ENCODE measurements around the gene COX17.

COX17 gene

DNA sequence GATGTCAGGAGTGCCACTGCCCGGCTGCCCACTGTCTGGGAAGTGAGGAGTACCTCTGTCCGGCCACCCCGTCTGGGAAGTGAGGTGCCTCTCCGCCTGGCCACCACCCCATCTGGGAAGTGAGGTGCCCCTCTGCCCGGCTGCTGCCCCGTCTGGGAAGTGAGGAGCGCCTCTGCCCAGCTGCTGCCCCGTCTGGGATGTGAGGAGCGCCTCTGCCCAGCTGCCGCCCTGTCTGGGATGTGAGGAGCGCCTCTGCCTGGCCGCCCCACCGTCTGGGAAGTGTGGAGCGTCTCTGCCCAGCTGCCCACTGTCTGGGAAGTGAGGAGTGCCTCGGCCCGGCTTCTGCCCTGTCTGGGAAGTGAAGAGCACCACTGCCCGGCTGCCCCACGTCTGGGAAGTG lies 3.3 kb downstream of the COX17 start:
- DNase-seq (ENCODE audit: low spot score), result no peak

DNA sequence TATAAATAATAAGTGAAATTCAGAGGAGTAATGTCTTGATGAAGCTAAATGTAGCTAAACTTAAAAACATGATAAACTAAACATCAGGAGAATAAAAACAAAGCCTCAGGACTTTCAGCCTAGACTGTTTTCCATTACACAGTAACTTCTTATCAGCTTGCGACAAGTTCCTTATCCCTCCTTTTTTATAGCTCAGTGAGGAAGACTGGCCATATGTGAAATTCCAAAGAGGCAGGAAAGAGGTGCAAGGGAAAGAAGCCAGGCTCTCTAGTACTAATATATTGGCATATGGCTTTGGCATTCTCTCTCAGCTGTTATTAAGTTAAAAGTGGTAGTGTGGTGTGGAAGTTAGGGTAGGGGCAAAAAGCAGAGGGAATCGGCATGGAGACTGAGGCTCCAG lies 4.4 kb downstream of the COX17 start:
- DNase-seq (ENCODE audit: low spot score), result no peak

DNA sequence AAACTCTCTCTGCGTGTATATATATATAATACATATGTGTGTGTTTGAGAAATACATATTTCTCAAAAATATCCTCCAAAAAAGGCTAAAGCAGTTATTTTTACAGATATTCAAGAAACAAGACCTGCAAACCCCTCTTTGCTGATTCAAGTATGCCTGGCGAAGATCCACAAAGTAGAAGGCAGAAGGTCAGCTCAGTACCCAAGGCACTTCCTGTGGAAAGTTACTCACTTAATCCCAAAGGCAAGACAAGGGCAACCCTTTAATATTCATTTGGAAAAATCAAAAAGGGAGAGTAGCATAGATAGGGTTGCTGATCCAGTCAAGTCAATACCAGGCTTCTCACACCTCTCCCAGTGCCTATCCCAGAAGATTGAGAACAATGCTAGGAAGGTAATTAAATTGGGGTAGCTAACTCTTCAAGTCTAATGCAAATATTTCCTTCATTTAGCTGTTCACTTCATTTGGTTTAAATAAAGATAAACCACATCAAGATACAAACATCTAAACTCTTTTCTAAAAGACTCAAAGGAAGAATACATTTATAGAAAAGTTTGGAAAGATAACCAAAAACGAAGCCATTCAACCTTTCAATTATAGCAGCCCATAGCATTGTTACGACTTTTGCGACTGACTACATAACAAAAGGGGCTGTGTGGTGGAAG lies 7.2 kb downstream of the COX17 start:
- DNase-seq (ENCODE audit: low spot score), result no peak

DNA sequence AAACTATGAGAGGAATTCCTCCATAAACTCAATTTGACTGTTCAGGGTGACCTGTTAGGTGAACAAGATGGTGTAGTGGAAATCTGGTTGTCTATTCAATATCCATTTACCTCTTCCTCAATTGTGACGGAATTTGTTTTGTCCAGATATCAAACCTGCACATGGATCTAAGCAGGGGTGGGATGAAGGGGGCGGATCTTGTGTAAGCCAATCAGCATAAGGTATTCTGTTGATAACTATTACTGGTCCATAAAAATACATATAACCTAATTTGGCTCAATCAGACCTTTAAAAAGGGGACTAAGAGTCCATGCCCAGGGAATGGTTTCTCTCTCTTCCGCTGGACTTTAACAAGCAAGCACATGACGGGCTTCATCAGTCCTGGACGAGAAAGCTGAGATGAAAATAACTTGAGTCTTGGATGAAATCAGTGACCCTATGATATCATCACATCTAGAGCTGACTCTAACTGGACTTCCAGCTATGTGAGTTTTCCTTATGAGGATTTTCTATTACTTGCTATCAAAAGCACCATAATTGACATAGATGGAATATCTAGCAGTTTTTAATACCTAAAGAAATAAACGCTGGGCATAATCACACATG lies 11.1 kb downstream of the COX17 start:
- no peak for DNase-seq (ENCODE audit: low spot score)

DNA sequence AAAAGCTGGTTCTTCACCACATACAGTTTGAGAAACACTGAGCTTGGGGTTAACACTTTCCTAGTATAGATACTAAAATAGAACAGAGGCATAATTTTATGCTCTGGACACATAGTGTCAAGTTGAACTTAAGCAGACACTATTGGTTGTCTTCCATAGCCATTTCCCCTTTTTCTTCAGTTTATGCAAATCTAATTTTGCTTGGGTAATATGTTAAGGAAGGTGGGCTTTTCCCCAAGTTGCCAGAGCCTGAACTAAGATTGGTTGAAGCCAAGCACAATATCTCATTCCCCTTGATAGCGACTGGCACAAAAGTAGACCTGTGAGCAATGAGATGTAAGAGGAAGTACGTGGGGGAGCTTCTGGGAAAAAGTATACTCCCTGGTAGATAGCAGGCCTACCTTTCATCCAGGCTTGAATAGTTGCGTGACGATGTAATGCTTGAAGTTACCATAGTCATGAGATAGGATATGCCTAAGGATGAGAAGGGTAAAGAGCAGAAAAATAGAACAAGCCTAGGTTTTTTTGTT lies 12.3 kb downstream of the COX17 start:
- DNase-seq (ENCODE audit: low spot score), result no peak

DNA sequence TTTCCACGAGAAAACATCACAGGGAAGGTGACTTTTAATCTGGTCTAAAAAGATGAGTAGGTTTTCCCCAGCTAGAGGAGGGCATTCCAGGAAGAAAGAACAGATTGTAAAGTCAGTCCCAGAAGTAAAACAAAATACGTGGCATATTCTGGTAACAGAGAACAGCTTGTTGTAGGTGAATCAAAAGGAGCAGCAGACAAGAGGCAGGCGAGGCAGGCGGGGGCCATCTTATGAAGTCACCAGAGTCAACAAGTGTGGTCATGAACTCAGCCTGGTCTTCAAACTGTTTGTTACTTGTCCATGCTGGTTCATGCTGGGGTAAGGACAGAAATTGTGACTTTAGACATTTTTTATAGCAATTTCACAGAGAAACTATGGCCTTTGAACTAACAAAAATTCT lies 12.8 kb downstream of the COX17 start:
- no peak for DNase-seq (ENCODE audit: low spot score)

DNA sequence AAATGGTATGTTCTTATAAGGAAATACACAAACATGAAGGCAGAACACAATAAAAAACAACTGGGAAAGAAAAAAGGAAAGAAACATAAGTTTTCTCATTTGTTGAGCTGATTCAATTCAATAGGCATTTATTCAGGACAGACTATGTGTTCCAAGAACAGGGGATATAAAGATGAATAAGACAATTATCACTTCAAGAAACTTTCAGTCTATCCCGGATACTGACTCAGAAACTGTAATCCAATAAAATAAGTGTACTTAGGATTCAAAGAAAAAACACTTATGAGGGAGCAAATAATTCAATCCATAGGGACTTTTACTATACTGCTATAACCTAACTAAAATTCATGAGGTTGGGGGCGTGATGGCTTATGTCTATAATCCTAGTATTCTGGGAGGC lies 13.3 kb downstream of the COX17 start:
- DNase-seq (ENCODE audit: low spot score), result no peak

DNA sequence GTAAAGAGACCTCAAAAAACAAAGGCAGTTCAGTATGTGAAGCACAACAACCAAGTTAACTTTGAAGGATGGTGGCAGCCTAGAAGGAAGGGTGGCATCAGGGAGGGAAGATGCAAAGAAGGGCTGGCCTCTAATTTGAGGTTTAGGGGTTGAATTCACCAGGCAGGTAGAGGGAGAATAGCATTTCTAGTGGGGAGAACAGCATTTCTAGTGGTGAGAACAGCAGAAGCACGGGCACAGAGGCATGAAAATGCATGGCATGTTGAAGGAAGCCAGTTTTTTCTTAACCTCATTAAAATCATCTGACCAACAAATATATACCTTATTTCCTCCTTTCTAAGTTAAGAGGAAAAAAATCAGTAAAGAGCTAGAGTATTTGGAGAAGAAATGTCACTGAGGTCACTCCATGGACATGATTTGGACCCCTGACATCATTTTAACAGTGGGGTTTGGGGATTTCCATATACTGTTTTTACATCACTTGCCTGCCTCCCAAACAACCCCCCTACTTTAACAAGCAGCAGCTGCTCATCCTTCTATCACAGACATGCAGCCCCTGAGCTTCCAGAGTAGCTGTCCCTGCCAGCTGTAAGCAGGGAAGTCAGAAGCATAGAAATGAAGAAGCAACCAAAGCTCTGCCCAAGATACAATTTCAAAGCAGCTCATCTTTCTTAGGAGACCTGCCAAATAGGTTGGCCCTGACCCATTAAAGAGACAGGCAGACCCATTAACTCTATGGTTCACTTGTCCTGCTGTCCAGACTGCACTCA lies 14.4 kb downstream of the COX17 start:
- no peak for DNase-seq (ENCODE audit: low spot score)

DNA sequence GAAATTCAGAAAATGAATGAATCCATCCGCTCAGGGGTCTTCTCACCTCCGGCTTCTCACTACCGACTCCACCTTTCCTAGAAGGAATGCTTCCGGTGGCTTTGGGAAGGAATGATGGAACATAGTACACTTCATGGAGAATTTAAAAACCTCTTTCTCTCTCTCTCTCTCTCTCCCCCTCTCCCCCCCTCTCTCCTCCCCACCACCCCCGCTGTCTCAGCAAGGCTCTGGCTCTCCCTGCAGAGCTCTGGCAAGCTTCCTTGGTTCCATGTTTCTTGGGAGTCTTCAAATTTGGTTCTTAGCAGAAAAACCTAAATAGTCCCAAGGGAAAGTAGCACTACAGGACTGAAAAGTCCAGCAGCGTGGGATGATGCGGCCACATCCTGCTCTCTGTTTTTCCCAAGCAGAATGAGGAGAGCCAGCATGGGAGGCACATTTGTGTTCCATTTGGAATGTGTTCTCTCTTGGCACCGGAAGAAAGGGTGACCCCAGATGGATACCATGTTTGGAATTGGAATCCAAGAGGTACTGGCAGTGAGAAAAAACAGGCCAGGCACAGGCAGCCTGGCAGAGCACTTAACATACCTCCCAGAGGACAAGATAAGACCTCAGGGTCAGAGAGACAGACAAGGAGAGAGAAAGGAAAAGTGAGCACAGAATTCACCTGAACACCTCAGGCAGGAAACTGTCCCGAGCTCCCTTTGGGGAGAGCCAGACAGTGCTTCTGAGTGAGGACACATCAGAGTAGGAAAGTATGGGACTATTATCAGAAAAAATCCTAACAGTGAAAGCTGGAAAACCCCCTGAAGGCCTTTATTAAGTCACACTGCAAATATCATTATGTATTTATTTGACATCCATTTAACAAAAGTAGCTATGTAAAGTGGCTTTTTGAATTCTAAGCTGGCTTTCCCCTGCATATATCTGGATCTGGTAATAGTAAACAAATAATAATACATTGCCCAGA lies 16.4 kb downstream of the COX17 start, which contains the start of gene POPDC2:
POPDC2 (minus strand) TSS at position 116 of the 967 bp plus-strand sequence. CDS start 166 bp downstream, outside the sequence.
- no peak for DNase-seq (ENCODE audit: low spot score)

DNA sequence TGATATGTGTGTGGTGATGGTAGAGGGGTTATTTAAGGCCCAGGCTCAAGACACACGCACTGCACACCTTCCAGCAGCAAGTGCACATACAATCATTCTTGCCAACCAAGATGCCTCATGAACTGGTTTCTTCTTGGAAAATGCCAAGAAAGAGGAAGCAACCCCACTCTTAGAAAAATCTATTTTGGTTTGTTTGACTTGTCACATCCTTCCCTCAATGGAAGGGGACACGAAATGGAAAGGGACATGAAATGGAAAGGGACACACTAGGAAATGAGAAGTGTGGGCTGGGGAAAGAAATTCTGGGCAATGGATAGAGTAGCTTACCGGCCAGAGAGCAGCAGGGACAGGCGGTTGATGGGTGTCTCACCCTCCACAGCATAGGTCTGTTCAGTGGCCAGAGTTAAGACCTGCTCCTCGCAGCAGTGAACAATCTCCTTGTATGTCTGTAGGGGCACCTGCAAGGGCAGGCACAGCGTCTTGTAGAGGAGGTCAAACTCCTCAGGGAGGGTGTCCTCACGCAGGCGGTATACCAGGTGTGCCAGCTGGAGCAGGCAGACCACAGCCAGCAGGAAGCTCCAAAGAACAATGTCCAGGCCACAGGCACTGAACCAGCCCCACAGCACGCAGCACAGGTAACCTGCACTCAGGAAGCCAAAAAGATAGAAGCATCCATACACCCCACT lies 17.5 kb downstream of the COX17 start:
- no peak for DNase-seq (ENCODE audit: low spot score)

DNA sequence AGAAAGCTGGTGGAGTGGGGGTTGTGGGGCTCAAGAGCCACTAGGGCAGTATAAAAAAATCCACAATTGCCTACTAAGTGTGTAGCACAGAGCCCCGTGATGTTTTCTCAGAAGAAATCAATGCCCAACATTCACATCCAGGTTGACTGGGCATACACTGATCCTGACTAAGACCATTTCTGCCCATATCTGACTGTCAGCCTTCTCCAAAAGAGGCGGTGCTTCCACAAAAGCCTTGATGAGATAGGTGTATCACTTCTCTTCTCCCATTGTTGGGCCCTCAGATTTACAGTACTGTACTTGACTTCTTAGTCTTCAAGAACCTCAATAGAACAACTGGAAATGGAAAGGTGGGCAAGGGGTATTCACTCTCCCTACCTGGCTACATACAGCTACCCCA lies 18.2 kb downstream of the COX17 start:
- no peak for DNase-seq (ENCODE audit: low spot score)

DNA sequence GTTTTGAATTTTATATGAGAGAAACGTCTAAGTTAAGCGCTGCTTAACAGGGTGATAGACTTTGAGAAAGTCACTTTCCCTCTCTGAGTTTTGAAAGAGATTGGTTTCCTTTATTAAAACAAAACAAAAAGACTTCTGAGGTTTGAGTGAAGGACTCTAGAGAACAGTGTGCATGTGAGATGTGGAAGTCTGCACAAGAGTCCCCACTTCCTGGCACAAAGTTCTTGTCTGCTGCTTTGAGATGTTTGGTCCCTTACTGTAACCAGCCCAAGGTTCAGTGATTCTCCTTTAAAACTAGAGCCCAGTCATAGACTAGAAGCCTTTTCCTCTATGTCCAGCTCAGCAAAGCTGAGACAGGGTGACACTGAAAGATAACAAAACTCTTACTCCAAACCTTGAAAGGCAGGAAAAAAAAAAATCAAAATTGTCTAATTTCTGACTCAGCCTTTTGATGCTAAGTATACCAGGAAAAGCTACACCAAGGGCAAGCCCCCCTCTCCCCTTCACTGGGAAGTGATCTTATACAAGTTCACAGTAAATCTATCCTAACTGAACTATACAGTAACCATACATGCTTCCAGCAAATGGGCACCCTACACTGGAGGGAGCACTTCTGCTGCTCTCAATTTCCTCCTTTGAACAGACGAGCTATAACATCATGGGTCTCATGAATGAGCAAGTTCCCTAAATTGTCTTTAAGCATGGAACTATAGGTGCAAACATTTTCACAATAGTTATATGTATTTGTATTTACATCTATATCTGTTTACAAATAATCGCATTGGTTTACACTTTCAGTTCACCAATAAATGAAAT lies 19.1 kb downstream of the COX17 start:
- no peak for DNase-seq (ENCODE audit: low spot score)

DNA sequence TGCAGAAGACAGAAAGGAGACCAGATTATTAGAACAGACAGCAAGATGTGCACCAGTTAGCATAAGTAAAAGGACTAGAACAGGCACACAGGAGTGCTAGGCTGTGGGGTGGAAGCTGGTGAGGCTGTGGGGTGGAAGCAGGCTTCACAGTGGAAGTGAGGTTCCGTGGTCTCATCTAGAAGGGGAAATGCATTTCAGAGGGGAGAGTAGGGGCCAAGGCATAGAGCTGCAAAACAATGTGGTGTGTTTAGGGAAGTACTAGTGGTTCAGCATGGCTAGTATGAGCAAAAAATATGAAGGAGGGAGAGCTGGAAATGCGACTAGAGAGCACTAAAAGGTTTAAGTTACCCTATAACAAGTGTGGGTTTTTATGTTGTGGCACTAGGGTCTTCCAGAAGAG lies 23.3 kb downstream of the COX17 start:
- DNase-seq (ENCODE audit: low spot score), result no peak

DNA sequence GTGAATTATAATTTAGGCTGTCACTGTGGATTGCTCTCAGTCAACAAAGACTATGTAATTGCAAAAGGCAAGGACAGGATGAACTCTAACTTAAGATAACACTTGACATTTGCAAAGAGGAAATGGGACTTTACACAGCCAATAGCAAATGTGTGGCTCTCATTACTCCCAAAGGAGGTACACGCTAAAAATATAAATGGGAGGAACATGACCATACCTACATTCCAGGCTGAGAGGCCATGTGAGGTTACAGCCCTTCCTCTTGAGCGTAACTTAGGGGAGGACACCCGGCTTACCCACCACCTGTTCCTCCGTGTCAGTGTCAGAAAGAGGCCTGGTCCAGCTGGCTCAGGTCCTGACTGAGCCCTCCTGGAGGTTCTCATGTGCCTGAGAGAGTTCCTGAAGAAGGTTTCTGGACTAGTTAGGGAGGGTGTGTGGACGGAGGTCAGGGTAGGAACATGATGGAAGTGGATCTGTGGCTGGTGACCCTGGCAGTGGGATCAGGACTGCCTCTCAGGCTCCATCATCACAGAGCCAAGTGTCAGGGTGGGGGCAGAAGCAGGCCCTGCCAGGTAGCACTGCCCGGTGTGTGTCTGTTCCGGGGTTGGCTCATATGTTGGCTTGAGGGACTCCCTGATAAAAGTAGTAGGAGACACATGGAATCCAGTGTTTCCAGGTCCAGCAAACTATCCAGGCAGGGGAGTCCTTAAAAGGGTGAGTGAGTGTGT lies 24.7 kb downstream of the COX17 start:
- no peak for DNase-seq (ENCODE audit: low spot score)

DNA sequence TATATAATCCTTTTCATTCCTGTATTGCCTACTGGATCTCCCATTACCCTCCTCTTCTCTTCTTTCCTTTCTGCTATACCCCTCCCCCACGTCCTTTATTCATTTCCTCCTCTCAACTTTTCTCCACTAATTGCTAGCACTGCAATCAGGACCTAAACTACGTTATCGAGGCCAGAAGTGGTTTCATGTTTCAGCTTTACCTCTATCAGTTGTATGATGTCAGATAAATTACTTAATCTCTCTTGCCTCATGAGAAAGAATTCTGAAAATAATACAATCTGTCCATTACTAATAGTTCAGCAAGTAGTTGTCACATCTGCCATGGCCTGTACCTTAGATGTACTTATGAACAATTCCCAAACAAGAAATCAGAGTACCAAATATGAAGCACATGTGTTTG lies 27.4 kb downstream of the COX17 start:
- DNase-seq (ENCODE audit: low spot score), result no peak

DNA sequence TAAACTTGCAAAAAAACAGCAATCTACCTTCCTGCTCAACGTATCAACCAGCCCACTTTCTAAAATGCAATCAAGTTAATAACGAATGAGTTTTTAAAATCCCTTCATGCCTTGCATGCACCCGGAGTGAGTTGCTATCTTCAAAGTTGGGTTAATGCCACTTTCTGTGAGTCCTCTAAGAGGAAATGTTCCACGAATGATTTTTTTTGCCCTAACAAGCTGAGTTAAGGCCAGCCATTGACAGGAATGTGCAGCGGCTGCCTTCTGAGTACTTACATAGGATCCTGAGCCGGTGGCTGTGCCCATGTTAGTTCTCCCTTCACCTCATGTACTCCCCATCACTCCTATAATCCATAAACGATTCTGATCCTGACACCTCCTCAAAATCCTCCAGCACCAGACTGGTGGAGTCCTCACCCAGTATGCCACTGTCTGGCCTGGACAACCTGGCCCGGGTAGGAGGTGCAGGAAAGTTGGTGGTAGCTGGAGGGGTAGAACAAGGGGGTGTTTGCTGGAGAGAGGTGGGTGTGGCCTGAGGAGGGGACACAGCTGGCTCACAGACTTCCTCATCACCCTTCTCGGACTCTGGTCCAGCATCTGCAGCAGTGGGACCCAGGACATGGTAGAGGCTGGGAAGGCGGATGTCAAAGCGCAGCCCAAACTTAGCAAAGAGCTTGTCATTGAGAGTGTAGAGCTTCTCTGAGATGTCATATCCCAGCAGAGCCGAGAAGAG lies 29.2 kb downstream of the COX17 start:
- DNase-seq (ENCODE audit: low spot score), result no peak

DNA sequence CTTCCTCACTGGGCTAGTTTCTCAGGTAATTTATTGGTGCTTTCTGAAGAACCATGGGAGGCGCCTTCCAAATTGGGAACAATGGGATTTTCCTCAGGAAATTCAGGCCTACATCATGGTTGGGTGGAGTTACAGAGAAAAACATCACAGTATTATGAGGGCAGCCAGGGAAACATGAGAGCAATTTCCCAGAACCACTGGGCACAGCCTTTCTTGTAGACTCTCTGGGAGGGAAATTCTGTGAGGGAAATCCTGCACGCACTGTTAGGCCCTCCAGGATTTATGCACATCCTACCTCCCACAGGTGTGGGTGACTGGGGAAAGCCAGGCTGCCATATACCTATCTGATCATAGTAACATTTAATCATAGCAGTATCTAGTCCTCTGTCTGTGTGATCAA lies 30.0 kb downstream of the COX17 start:
- no peak for DNase-seq (ENCODE audit: low spot score)

DNA sequence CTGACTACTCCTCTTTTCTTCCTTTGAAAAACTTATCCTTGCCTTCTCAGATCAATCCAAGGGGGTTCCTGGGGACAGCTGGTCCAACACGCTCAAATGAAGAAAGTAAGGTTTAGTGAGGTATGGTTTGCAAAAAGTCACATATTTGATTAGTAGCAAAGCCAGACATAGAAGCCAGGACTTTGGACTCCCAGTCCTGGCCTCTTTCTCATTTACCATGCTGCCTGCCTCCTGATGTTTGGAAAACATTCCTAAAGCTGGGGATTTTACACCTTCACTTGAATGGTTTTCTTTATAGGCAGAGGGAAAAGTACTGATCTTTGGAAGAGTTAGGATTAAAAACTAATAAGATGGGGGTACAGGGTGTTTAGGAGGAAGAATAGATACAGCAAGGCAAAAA lies 31.4 kb downstream of the COX17 start:
- no peak for DNase-seq (ENCODE audit: low spot score)

DNA sequence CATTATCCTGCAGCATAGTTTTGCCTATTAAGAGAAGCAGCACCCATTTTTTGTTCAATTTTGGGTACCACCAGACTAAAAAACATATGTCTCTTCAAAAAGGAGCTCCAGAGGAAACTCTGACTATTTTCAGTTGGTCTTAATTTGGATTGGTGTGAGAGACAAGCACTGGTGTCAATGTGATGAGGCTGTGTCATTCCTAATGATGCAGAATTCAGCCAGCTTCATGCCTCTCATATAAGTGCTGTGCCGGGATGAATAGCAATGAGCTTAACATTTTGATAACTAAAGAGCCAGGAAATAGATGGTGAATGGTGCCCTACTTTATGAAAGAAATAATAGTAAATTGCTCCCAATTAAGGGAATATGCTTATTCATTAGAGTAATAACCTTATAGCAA lies 32.7 kb downstream of the COX17 start:
- DNase-seq (ENCODE audit: low spot score), result no peak

All from CD4-positive, alpha-beta T cell treated with Interleukin-6 at 100 ng/mL for 8 hours (primary cell).